ENCODE measurements around the gene SMYD2.
"Not testable (repeated sequence)": the region's sequence is repeated elsewhere in the genome, so short reads cannot be mapped to it uniquely, and the experiment has no call there.

The SMYD2 gene

GRCh38 chr1:214272964-214273533 is 7.9 kb upstream of the SMYD2 start:
- TF ChIP-seq POLR2A (IDR thresholded peaks at IDR 0.05; ENCODE audit: low read depth, low read length) = no peak
- no peak for TF ChIP-seq POLR2AphosphoS5 (IDR thresholded peaks at IDR 0.05; ENCODE audit: low read depth, low read length)
- TF ChIP-seq TAF1 (IDR thresholded peaks at IDR 0.05; ENCODE audit: borderline replicate concordance, low read depth, low read length) = no peak
- DNase-seq (ENCODE audit: insufficient read length) (no peak), FAIRE-seq (no peak)

GRCh38 chr1:214275700-214276099 is 5.3 kb upstream of the SMYD2 start:
- FAIRE-seq; DNase-seq (ENCODE audit: insufficient read length): not testable (repeated sequence)

GRCh38 chr1:214276786-214277185 is 4.2 kb upstream of the SMYD2 start:
- DNase-seq (ENCODE audit: insufficient read length) (no peak), FAIRE-seq (no peak)
- no peak for TF ChIP-seq POLR2A (IDR thresholded peaks at IDR 0.05; ENCODE audit: low read depth, low read length)

DNA sequence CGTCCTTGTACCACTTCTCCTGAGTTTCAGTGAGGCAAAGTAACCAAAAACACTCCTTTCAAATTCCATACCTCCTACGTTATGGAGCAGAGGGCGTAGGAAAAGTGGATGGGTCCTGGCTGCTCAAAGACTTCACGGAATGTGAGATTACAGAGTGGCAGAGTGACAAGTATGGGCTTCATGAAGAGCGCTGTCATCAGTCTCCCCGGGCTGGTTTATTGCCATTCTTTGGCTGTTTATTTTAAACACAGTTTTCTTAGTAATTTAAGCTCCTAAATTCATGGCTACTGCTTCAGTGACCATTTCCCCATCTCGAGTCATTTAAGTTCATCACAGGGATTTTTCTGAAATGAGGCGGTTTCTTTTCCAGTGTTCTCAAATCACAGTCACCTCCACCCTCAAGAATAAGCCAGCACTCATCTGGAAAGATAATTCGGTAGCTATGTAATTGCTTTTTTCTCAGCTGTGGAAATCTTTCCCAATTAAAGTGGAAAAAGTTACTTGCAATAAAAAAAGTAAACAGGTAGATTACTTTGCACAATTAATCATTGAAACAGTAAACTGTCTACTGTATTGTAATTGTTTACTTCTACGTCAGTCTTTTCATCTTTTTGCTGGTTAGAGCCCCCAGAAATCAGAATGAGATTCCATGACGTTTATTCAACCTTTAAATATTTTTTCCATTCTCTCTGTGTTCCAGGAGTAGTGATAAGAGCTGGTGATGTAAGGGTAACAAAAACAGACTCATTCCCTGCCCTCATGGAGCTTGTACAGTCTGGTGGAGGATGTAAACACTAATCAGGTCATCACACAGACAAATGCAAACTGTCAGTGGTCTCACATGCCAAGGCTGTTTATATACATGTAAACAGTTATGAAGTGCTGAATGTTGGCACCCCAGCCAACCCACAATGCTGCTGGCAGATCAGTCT is 3.0 kb upstream of the SMYD2 start:
- no peak for DNase-seq (ENCODE audit: insufficient read length)
- no peak for TF ChIP-seq POLR2A (IDR thresholded peaks at IDR 0.05; ENCODE audit: low read depth, low read length)
- no peak for TF ChIP-seq POLR2AphosphoS5 (IDR thresholded peaks at IDR 0.05; ENCODE audit: low read depth, low read length)
- no peak for TF ChIP-seq TAF1 (IDR thresholded peaks at IDR 0.05; ENCODE audit: borderline replicate concordance, low read depth, low read length)
- FAIRE-seq = no peak

DNA sequence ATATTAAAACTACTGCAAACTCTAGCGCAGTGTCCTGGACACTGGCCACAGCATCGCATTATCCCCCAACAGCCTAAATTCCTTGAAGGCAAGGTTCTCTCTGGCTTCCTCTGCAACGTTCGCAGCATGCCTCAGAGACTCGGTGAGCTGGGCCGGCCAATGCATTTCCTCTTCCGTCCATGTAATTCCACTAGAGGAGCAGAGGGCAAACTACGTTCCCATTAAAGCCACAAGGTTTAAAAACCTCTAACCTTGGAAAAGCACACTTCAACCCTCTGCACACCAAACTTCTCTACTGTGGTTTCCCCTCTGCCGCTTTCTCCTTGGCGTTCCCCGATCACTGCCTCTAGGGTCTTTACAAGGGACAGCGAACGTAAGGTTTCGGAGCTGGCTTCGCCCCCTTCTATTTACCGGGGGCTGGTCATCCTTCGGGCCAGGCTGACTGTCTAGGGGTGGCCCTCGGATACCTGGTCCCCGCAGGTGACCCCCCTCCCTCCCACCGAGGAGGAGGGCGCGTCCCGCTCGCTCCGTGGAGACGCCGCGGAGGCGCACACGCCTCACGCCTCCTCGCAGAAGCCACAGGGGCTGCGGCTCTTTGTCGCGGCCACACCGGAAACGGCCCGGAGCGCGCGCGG is 456 bp upstream of the SMYD2 start:
- DNase-seq (ENCODE audit: insufficient read length) (peak; percentile 33), FAIRE-seq (peak; percentile 79)
- TF ChIP-seq TAF1 (IDR thresholded peaks at IDR 0.05; ENCODE audit: borderline replicate concordance, low read depth, low read length) = no peak
- peak; percentile 46; the same call in 1 of the 2 replicates for TF ChIP-seq POLR2A (IDR thresholded peaks at IDR 0.05; ENCODE audit: low read depth, low read length)
- peak; percentile 54 for TF ChIP-seq POLR2AphosphoS5 (IDR thresholded peaks at IDR 0.05; ENCODE audit: low read depth, low read length)

DNA sequence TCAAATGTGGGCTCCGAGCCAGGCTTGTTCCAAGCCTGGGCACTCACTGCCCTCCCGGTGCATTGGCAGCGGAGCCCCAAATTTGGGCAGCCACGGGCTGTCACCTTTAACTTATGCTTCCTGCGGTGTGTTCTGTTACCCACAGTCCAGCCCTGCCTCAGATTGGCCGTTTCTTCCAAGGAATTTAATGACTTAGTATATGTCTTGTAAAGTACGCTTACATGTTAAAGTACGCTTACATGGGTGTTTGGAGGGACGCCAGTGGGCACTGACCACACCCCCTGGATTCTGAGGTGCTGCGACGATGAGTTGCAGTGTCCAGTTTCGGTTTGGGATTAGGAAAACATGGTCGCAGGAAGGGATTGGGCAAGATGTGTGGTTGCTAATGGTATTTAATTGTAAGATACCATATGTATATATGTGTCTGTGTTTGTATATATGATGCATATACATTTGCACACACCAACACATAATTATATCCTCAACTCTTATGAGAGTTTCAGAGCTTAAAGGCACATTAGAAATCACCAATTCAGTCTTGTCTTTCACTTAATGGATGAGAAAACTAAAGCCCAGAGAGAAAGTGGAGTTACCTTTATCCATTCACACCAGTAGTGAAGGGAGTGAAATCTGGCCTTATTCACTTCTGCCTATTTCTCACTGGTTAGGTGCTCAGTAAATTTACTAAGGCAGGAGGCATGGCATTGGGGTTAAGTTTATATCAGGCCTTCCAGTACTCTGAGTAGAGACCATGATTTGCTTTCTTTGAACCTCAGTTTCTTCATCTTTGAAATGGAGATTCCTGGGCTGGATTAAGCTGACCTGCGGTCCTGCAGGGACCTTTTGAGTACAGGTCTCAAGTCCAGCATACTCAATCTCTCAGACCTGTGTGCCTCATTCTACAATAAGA is 1.0 kb downstream of the SMYD2 start:
- DNase-seq (ENCODE audit: insufficient read length) (no peak), FAIRE-seq (peak; percentile 51)
- TF ChIP-seq TAF1 (IDR thresholded peaks at IDR 0.05; ENCODE audit: borderline replicate concordance, low read depth, low read length) = no peak
- TF ChIP-seq POLR2A (IDR thresholded peaks at IDR 0.05; ENCODE audit: low read depth, low read length) = no peak
- no peak for TF ChIP-seq POLR2AphosphoS5 (IDR thresholded peaks at IDR 0.05; ENCODE audit: low read depth, low read length)

GRCh38 chr1:214282630-214283242 is 1.8 kb downstream of the SMYD2 start:
- FAIRE-seq (peak; percentile 27), DNase-seq (ENCODE audit: insufficient read length) (no peak)
- TF ChIP-seq TAF1 (IDR thresholded peaks at IDR 0.05; ENCODE audit: borderline replicate concordance, low read depth, low read length) = no peak
- TF ChIP-seq POLR2A (IDR thresholded peaks at IDR 0.05; ENCODE audit: low read depth, low read length) = no peak
- TF ChIP-seq POLR2AphosphoS5 (IDR thresholded peaks at IDR 0.05; ENCODE audit: low read depth, low read length) = no peak

DNA sequence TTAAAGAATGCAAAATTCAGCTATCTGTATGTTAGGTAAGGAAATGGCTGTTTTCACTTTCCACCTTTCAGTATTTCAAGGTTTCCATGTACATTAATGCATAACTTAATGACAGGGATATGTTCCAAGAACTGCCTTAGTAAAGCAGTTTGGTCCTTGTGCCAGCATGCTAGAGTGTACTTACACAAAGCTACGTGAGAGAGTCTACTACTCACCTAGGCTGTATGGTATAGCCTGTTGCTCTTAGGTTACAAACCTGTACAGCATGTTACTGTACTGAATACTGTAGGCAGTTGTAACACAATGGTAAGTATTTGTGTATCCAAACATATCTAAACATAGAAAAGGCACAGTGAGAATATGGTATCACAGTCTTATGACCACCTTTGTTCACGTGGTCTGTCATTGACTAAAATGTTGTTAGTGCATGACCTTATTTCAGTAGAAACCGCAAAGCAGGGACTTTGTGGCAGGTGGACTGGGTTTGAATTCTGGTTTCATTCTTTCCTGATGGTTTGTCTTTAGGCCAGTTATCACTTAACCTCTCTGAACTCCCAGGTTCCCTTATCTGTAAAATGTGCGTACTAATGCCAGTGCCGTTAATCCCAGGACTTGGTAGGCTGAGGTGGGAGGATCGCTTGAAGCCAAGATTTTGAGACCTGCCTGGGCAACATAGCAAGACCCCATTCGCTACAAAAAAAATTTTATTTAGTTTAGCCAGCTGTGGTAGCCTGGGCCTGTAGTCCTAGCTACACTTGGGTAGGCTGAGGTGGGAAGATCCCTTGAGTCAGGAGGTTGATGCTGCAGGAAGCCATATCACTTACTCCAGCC is 4.9 kb downstream of the SMYD2 start:
- TF ChIP-seq POLR2A (IDR thresholded peaks at IDR 0.05; ENCODE audit: low read depth, low read length) (no peak), TAF1 (IDR thresholded peaks at IDR 0.05; ENCODE audit: borderline replicate concordance, low read depth, low read length) (no peak), POLR2AphosphoS5 (IDR thresholded peaks at IDR 0.05; ENCODE audit: low read depth, low read length) (no peak)

GRCh38 chr1:214287884-214288283 is 6.9 kb downstream of the SMYD2 start:
- TF ChIP-seq TAF1 (IDR thresholded peaks at IDR 0.05; ENCODE audit: borderline replicate concordance, low read depth, low read length) (no peak), POLR2A (IDR thresholded peaks at IDR 0.05; ENCODE audit: low read depth, low read length) (no peak), POLR2AphosphoS5 (IDR thresholded peaks at IDR 0.05; ENCODE audit: low read depth, low read length) (no peak)
- no peak for FAIRE-seq
- no peak for DNase-seq (ENCODE audit: insufficient read length)

More for the DNA sequence above, 4.9 kb downstream of the SMYD2 start:
- DNase-seq (ENCODE audit: insufficient read length) (no peak), FAIRE-seq (no peak)
